ENCODE data around the gene POLE3.
"Not testable (repeated sequence)": the region's sequence is repeated elsewhere in the genome, so short reads cannot be mapped to it uniquely, and the experiment has no call there.

The POLE3 gene

GRCh38 chr9:113379829-113380210 lies 30.7 kb downstream of the POLE3 start:
- no CpG with 5 or more reads among the region's 2 CpGs for WGBS (ENCODE audit: extremely low coverage, insufficient coverage, low lambda C conversion rate)
- H2AK5ac ChIP-seq (ENCODE audit: low read length); H3K36me3 ChIP-seq (ENCODE audit: control insufficient read depth, insufficient read depth, low read length); H3K79me2 ChIP-seq (ENCODE audit: control insufficient read depth, insufficient read depth, low read length); H3K23ac ChIP-seq (ENCODE audit: low read length); H3K9ac ChIP-seq (ENCODE audit: low read length); H3K79me1 ChIP-seq (ENCODE audit: low read length); H3K4me3 ChIP-seq (ENCODE audit: low read length); H2BK15ac ChIP-seq (replicated peaks; ENCODE audit: low read depth); H2BK120ac ChIP-seq (ENCODE audit: low read depth, low read length); H3K18ac ChIP-seq (ENCODE audit: low read length); DNase-seq; H3K4me1 ChIP-seq (ENCODE audit: control insufficient read depth, low read depth, low read length); H3K27ac ChIP-seq (ENCODE audit: low read depth, low read length); H3K4me2 ChIP-seq (ENCODE audit: low read length); H4K5ac ChIP-seq (ENCODE audit: low read length); H3K27me3 ChIP-seq (ENCODE audit: insufficient read depth, low read length, poor library complexity); H2BK5ac ChIP-seq (ENCODE audit: low read length); H3K4ac ChIP-seq (ENCODE audit: low read depth, low read length); H3K56ac ChIP-seq (ENCODE audit: low read length); H4K8ac ChIP-seq (ENCODE audit: low read depth, low read length): not testable (repeated sequence)

GRCh38 chr9:113379094-113379828 lies 31.2 kb downstream of the POLE3 start:
- not testable (repeated sequence) for H2AK5ac ChIP-seq (ENCODE audit: low read length); H3K4me2 ChIP-seq (ENCODE audit: low read length); H3K18ac ChIP-seq (ENCODE audit: low read length); H3K4ac ChIP-seq (ENCODE audit: low read depth, low read length); H3K36me3 ChIP-seq (ENCODE audit: control insufficient read depth, insufficient read depth, low read length); H3K4me3 ChIP-seq (ENCODE audit: low read length); H3K27ac ChIP-seq (ENCODE audit: low read depth, low read length); H3K27me3 ChIP-seq (ENCODE audit: insufficient read depth, low read length, poor library complexity); H3K23ac ChIP-seq (ENCODE audit: low read length); H3K9ac ChIP-seq (ENCODE audit: low read length); H3K79me2 ChIP-seq (ENCODE audit: control insufficient read depth, insufficient read depth, low read length); H4K8ac ChIP-seq (ENCODE audit: low read depth, low read length); H3K56ac ChIP-seq (ENCODE audit: low read length); H4K5ac ChIP-seq (ENCODE audit: low read length); H2BK15ac ChIP-seq (replicated peaks; ENCODE audit: low read depth); H2BK5ac ChIP-seq (ENCODE audit: low read length); H2BK120ac ChIP-seq (ENCODE audit: low read depth, low read length); DNase-seq; H3K4me1 ChIP-seq (ENCODE audit: control insufficient read depth, low read depth, low read length); H3K79me1 ChIP-seq (ENCODE audit: low read length)
- WGBS (ENCODE audit: extremely low coverage, insufficient coverage, low lambda C conversion rate) = no CpG with 5 or more reads among the region's 24 CpGs

GRCh38 chr9:113376634-113377567 lies 33.6 kb downstream of the POLE3 start, which contains the start of gene HDHD3:
TSS of gene HDHD3 (minus strand) at chr9:113376986. CDS start at chr9:113374354, 2,632 bp downstream.
- peaks cover 2% of the 10 kb centered on the region for H3K79me2 ChIP-seq (ENCODE audit: control insufficient read depth, insufficient read depth, low read length)
- no CpG with 5 or more reads among the region's 74 CpGs for WGBS (ENCODE audit: extremely low coverage, insufficient coverage, low lambda C conversion rate)
- peak within 1 kb of the TSS; percentile 93 for H3K4me3 ChIP-seq (ENCODE audit: low read length)
- peak within 1 kb of the TSS; percentile 93 for H3K4me2 ChIP-seq (ENCODE audit: low read length)
- peak within 1 kb of the TSS; percentile 60 for H4K8ac ChIP-seq (ENCODE audit: low read depth, low read length)
- peak within 1 kb of the TSS; percentile 66 for H3K23ac ChIP-seq (ENCODE audit: low read length)
- peaks cover 2% of the 10 kb centered on the region for H3K79me1 ChIP-seq (ENCODE audit: low read length)
- no peak within 1 kb of the TSS for H4K5ac ChIP-seq (ENCODE audit: low read length)
- DNase-seq = peak; percentile 92
- H3K27me3 ChIP-seq (ENCODE audit: insufficient read depth, low read length, poor library complexity) = no peaks in the 10 kb centered on the region
- H3K27ac ChIP-seq (ENCODE audit: low read depth, low read length) = peak within 1 kb of the TSS; percentile 85
- H3K56ac ChIP-seq (ENCODE audit: low read length) = peak within 1 kb of the TSS; percentile 95
- peak within 1 kb of the TSS; percentile 96 for H3K9ac ChIP-seq (ENCODE audit: low read length)
- peak within 1 kb of the TSS; percentile 42 for H3K18ac ChIP-seq (ENCODE audit: low read length)
- no peak within 1 kb of the TSS for H2BK120ac ChIP-seq (ENCODE audit: low read depth, low read length)
- no peak within 1 kb of the TSS for H2BK15ac ChIP-seq (replicated peaks; ENCODE audit: low read depth)
- H2BK5ac ChIP-seq (ENCODE audit: low read length) = no peak within 1 kb of the TSS
- H3K36me3 ChIP-seq (ENCODE audit: control insufficient read depth, insufficient read depth, low read length) = no peaks in the 10 kb centered on the region
- H2AK5ac ChIP-seq (ENCODE audit: low read length) = no peak within 1 kb of the TSS
- no peak within 1 kb of the TSS for H3K4ac ChIP-seq (ENCODE audit: low read depth, low read length)
- no peaks in the 10 kb centered on the region for H3K4me1 ChIP-seq (ENCODE audit: control insufficient read depth, low read depth, low read length)

GRCh38 chr9:113375057-113376023 lies 35.1 kb downstream of the POLE3 start:
- H4K8ac ChIP-seq (ENCODE audit: low read depth, low read length) = no peak overlapping the region
- peaks cover 2% of the 10 kb centered on the region for H3K79me1 ChIP-seq (ENCODE audit: low read length)
- no peaks in the 10 kb centered on the region for H3K4me1 ChIP-seq (ENCODE audit: control insufficient read depth, low read depth, low read length)
- H3K18ac ChIP-seq (ENCODE audit: low read length) = no peak overlapping the region
- H3K4me3 ChIP-seq (ENCODE audit: low read length) = no peak overlapping the region
- H2AK5ac ChIP-seq (ENCODE audit: low read length) = no peak overlapping the region
- H3K27ac ChIP-seq (ENCODE audit: low read depth, low read length) = no peak overlapping the region
- H3K4ac ChIP-seq (ENCODE audit: low read depth, low read length) = no peak overlapping the region
- no peak overlapping the region for H2BK15ac ChIP-seq (replicated peaks; ENCODE audit: low read depth)
- H2BK5ac ChIP-seq (ENCODE audit: low read length) = no peak overlapping the region
- H3K9ac ChIP-seq (ENCODE audit: low read length) = no peak overlapping the region
- H3K36me3 ChIP-seq (ENCODE audit: control insufficient read depth, insufficient read depth, low read length) = no peaks in the 10 kb centered on the region
- no peak overlapping the region for H3K4me2 ChIP-seq (ENCODE audit: low read length)
- no peak overlapping the region for H3K56ac ChIP-seq (ENCODE audit: low read length)
- no peaks in the 10 kb centered on the region for H3K27me3 ChIP-seq (ENCODE audit: insufficient read depth, low read length, poor library complexity)
- H2BK120ac ChIP-seq (ENCODE audit: low read depth, low read length) = no peak overlapping the region
- no peak overlapping the region for H3K23ac ChIP-seq (ENCODE audit: low read length)
- peaks cover 2% of the 10 kb centered on the region for H3K79me2 ChIP-seq (ENCODE audit: control insufficient read depth, insufficient read depth, low read length)
- no peak for DNase-seq
- H4K5ac ChIP-seq (ENCODE audit: low read length) = no peak overlapping the region
- no CpG with 5 or more reads among the region's 6 CpGs for WGBS (ENCODE audit: extremely low coverage, insufficient coverage, low lambda C conversion rate)

- no peak for DNase-seq
- Histone ChIP-seq H3K9ac (ENCODE audit: low read length) (no peak overlapping the region), H3K79me2 (ENCODE audit: control insufficient read depth, insufficient read depth, low read length) (peaks cover 2% of the 10 kb centered on the region), H3K4me2 (ENCODE audit: low read length) (no peak overlapping the region), H3K79me1 (ENCODE audit: low read length) (peaks cover 2% of the 10 kb centered on the region), H2BK120ac (ENCODE audit: low read depth, low read length) (no peak overlapping the region), H3K4me3 (ENCODE audit: low read length) (no peak overlapping the region), H3K4me1 (ENCODE audit: control insufficient read depth, low read depth, low read length) (no peaks in the 10 kb centered on the region), H2BK5ac (ENCODE audit: low read length) (no peak overlapping the region), H4K8ac (ENCODE audit: low read depth, low read length) (no peak overlapping the region), H4K5ac (ENCODE audit: low read length) (no peak overlapping the region), H2BK15ac (replicated peaks; ENCODE audit: low read depth) (no peak overlapping the region), H3K56ac (ENCODE audit: low read length) (no peak overlapping the region), H3K36me3 (ENCODE audit: control insufficient read depth, insufficient read depth, low read length) (no peaks in the 10 kb centered on the region), H3K23ac (ENCODE audit: low read length) (no peak overlapping the region), H3K27me3 (ENCODE audit: insufficient read depth, low read length, poor library complexity) (no peaks in the 10 kb centered on the region), H3K4ac (ENCODE audit: low read depth, low read length) (no peak overlapping the region), H3K27ac (ENCODE audit: low read depth, low read length) (no peak overlapping the region), H3K18ac (ENCODE audit: low read length) (no peak overlapping the region), H2AK5ac (ENCODE audit: low read length) (no peak overlapping the region)
- WGBS (ENCODE audit: extremely low coverage, insufficient coverage, low lambda C conversion rate) = no CpG with 5 or more reads among the region's 24 CpGs
Measured at GRCh38 chr9:113373676-113374392, 36.6 kb downstream of the POLE3 start.
